Measurements from ENCODE around the gene CLCA2. TPM values are rescaled to one million over a fixed set of nuclear protein-coding genes. Genes with fewer than 3 reads are reported as not detected.

Gene CLCA2
- polyA plus RNA-seq (2011; rRNA removed), result 0.42 and 1.0 TPM in 2 replicates
- polyA minus RNA-seq (2011; rRNA and poly(A)+ RNA removed), result 0.43 and 0.67 TPM in 2 replicates

- no peak for DNase-seq (ENCODE audit: low read depth)
- no peak for TF ChIP-seq CTCF (IDR thresholded peaks at IDR 0.05; ENCODE audit: insufficient read depth, low read depth, low read length)
- H3K36me3 ChIP-seq (ENCODE audit: control insufficient read depth, insufficient read depth, low read length), result no peaks in the 10 kb centered on the region
- ChIA-PET CTCF (interaction anchor here (0.9 to 2.1 kb wide), 2 partner anchors 77 to 84 kb away, joined by 3 to 7 read pairs; no protein-coding TSS in a partner anchor), POLR2A (no interaction called here)
- H3K27me3 ChIP-seq (ENCODE audit: control insufficient read depth, insufficient read depth, low read length), result no peaks in the 10 kb centered on the region
- H3K4me3 ChIP-seq (ENCODE audit: low read depth, low read length), result no peak within 1 kb of the TSS
Measured at GRCh38 chr1:86423873-86424272, at the start of gene CLCA2. Gene CLCA2, plus strand, starts transcription at chr1:86424171. Its CDS starts 77 bp downstream, at chr1:86424248.

- H3K36me3 ChIP-seq (ENCODE audit: control insufficient read depth, insufficient read depth, low read length), result no peaks in the 10 kb centered on the region; the same call in 1 of the 2 replicates
- no peaks in the 10 kb centered on the region for H3K27me3 ChIP-seq (ENCODE audit: control insufficient read depth, insufficient read depth, low read length)
- no peak for TF ChIP-seq CTCF (IDR thresholded peaks at IDR 0.05; ENCODE audit: insufficient read depth, low read depth, low read length)
- CTCF ChIA-PET, result interaction anchor here (1.8 kb wide), 1 partner anchor 130 kb away, joined by 5 read pairs; no protein-coding TSS in a partner anchor
- POLR2A ChIA-PET, result no interaction called here
- no peak for DNase-seq (ENCODE audit: low read depth)
- H3K4me3 ChIP-seq (ENCODE audit: low read depth, low read length), result no peak overlapping the region
Measured at GRCh38 chr1:86375688-86376087, 48.3 kb upstream of the CLCA2 start.

- Histone ChIP-seq H3K36me3 (ENCODE audit: control insufficient read depth, insufficient read depth, low read length) (no peaks in the 10 kb centered on the region; the same call in 1 of the 2 replicates), H3K4me3 (ENCODE audit: low read depth, low read length) (no peak overlapping the region), H3K27me3 (ENCODE audit: control insufficient read depth, insufficient read depth, low read length) (no peaks in the 10 kb centered on the region)
- ChIA-PET POLR2A (no interaction called here), CTCF (interaction anchor here (1.8 to 3.6 kb wide), 2 partner anchors 128 to 129 kb away, joined by 5 to 47 read pairs; no protein-coding TSS in a partner anchor)
- TF ChIP-seq CTCF (IDR thresholded peaks at IDR 0.05; ENCODE audit: insufficient read depth, low read depth, low read length), result no peak
- no peak for DNase-seq (ENCODE audit: low read depth)
Measured at GRCh38 chr1:86377341-86377740, 46.6 kb upstream of the CLCA2 start.

GRCh38 chr1:86378813-86379212, 45.2 kb upstream of the CLCA2 start:
- no peak overlapping the region for H3K4me3 ChIP-seq (ENCODE audit: low read depth, low read length)
- ChIA-PET POLR2A (no interaction called here), CTCF (interaction anchor here (1.0 to 3.6 kb wide), 3 partner anchors 91 to 359 kb away, joined by 3 to 47 read pairs (median 4); no protein-coding TSS in a partner anchor)
- no peaks in the 10 kb centered on the region; the same call in 1 of the 2 replicates for H3K36me3 ChIP-seq (ENCODE audit: control insufficient read depth, insufficient read depth, low read length)
- DNase-seq (ENCODE audit: low read depth), result no peak
- no peaks in the 10 kb centered on the region for H3K27me3 ChIP-seq (ENCODE audit: control insufficient read depth, insufficient read depth, low read length)
- TF ChIP-seq CTCF (IDR thresholded peaks at IDR 0.05; ENCODE audit: insufficient read depth, low read depth, low read length), result no peak

- CTCF ChIA-PET, result interaction anchor here (0.7 to 3.6 kb wide), 15 partner anchors 10 to 703 kb away, joined by 3 to 47 read pairs (median 4); no protein-coding TSS in a partner anchor
- no peak overlapping the region for H3K4me3 ChIP-seq (ENCODE audit: low read depth, low read length)
- no peak for DNase-seq (ENCODE audit: low read depth)
- H3K27me3 ChIP-seq (ENCODE audit: control insufficient read depth, insufficient read depth, low read length), result no peaks in the 10 kb centered on the region
- no peaks in the 10 kb centered on the region; the same call in 1 of the 2 replicates for H3K36me3 ChIP-seq (ENCODE audit: control insufficient read depth, insufficient read depth, low read length)
- POLR2A ChIA-PET, result no interaction called here
- peak; percentile 64 for TF ChIP-seq CTCF (IDR thresholded peaks at IDR 0.05; ENCODE audit: insufficient read depth, low read depth, low read length)
Measured at GRCh38 chr1:86380257-86380861, 43.6 kb upstream of the CLCA2 start.
